ENCODE results near the gene DSCAM.

- TF ChIP-seq CTCF (IDR thresholded peaks at IDR 0.05; ENCODE audit: extremely low read depth in 1 of 2, insufficient read depth in 1 of 2, low read depth in 1 of 2, low read length in 2 of 2) (no peak), FOS (IDR thresholded peaks at IDR 0.05; ENCODE audit: borderline replicate concordance, insufficient read depth, low read length) (no peak), POLR2A (IDR thresholded peaks at IDR 0.05; ENCODE audit: low read depth, low read length) (no peak)
These were observed 670.2 kb downstream of the DSCAM start for GRCh38 chr21:40176724-40177123.
